Right cardiac atrium (tissue), 5 donors: ENCODE measurements around the gene PHOX2A. TPM values are rescaled to one million over a fixed set of nuclear protein-coding genes. Genes with fewer than 3 reads are reported as not detected.
"Not testable (repeated sequence)": the region's sequence is repeated elsewhere in the genome, so short reads cannot be mapped to it uniquely, and the experiment has no call there.

Experiments used
- ATAC-seq, 2 donors: fragments of 200-7000 bp; cut with Tn5 transposase; one replicate each; pipeline versions ENCODE4 v1.8.0 to v1.9.1; 2020; ENCODE audit warnings: moderate library complexity in 2 of 2, mild to moderate bottlenecking in 1 of 2
- DNase-seq, 3 donors: peaks; one replicate each; pipeline ENCODE4 v3.0.0-alpha.2; 2020
- H3K27ac ChIP-seq: one replicate; pipeline ENCODE4 v1.5.1; 2013; ENCODE audit warnings: mild to moderate bottlenecking, low read length, control low read depth, moderate library complexity
- H3K27me3 ChIP-seq: one replicate; pipeline ENCODE4 v1.6.1; 2013; ENCODE audit not compliant: control insufficient read depth, insufficient read depth
- H3K4me1 ChIP-seq: one replicate; pipeline ENCODE4 v1.6.1; 2013; ENCODE audit warnings: low read length; ENCODE audit not compliant: control insufficient read depth, insufficient read depth
- H3K4me3 ChIP-seq: one replicate; pipeline ENCODE4 v1.5.1; 2013; ENCODE audit warnings: low read length, control low read depth
- H3K9me3 ChIP-seq: one replicate; pipeline ENCODE4 v1.6.1; 2013; ENCODE audit warnings: low read length; ENCODE audit not compliant: control insufficient read depth
- WGBS: extraction: QIAGEN DNeasy Blood & Tissue Kit; methylation state at CpG from one replicate; pipeline ENCODE4 v1.1.7; 2013; 5-methylcytosine and 5-hydroxymethylcytosine counted together
- intact Hi-C, 4 donors: fragments of 100-400 bp; cut with DNase I; formaldehyde crosslinking; loops; one replicate each; pipeline versions ENCODE4 v1.11.0 to v1.14.0; 2022 to 2023
- polyA plus RNA-seq: library from polyadenylated mRNA; stranded (reverse); fragments of 200-250 nt; gene quantifications from one replicate; pipeline ENCODE4 v1.2.3, GENCODE V29; 2013
- total RNA-seq, 4 donors: library from RNA; stranded (reverse); fragmentation: NEBNext Ultra II Directional; extraction: Animal tissue kit (Norgen Biotek cat#: 25700); gene quantifications; one replicate each; pipeline ENCODE4 v1.2.1, GENCODE V29; 2021
- donor health status: healthy with polysubstance abuse.
- donor health status: DM: no; HTN: yes; CAD: no.
- donor health status: DM: no; HTN: no; CAD: no.
- donor health status: DM: no; HTN: yes; CAD: no; lungs with severe emphysema.
- donor health status: DM: yes; HTN: yes; CAD: no.

The PHOX2A gene
- total and polyA plus RNA-seq, 5 donors, result 0.18 TPM; not detected in 4

DNA sequence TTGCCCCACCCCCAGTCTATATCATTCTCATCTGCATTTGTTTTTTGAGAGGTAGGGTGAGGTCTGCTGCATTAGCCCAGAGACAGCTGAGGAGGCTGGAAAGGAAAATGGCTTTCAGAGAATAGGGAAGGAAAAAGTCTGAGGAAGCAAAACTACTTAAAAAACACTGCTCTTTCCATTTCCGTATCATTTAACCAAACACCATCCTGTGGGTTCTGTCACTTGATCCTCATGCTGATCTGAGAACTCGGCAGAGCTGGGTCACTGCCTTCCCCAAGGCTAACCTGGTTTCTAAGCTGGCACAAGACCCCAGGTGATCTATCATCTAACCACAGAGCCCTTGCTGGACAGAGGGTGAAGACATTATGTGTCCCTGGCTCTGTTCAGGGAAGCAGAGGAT lies 26.1 kb downstream of the PHOX2A start:
- DNase-seq (no peak), ATAC-seq (no peak)
- Histone ChIP-seq H3K27ac (no peak overlapping the region), H3K4me1 (peaks cover 4% of the 10 kb centered on the region), H3K9me3 (no peaks in the 10 kb centered on the region), H3K4me3 (no peak overlapping the region), H3K27me3 (no peaks in the 10 kb centered on the region)
- intact Hi-C loops, result no loop called here
- WGBS, result 33% methylated on average over 2 of the region's 2 CpGs

- H3K27ac ChIP-seq, result no peak within 1 kb of the TSS
- H3K9me3 ChIP-seq, result no peaks in the 10 kb centered on the region
- H3K4me3 ChIP-seq, result no peak within 1 kb of the TSS
- DNase-seq, result no peak
- intact Hi-C loops, result no loop called here
- H3K27me3 ChIP-seq, result no peaks in the 10 kb centered on the region
- peak in 1 of 2 donors; percentile 35 for ATAC-seq
- WGBS, result 76% methylated on average over 6 of the region's 6 CpGs
- H3K4me1 ChIP-seq, result no peaks in the 10 kb centered on the region
Observed at GRCh38 chr11:72216638-72217037, 27.3 kb downstream of the PHOX2A start, which contains the start of gene FOLR2. Gene FOLR2 (plus strand): TSS chr11:72216794. CDS start chr11:72218585, 1,791 bp downstream.

DNA sequence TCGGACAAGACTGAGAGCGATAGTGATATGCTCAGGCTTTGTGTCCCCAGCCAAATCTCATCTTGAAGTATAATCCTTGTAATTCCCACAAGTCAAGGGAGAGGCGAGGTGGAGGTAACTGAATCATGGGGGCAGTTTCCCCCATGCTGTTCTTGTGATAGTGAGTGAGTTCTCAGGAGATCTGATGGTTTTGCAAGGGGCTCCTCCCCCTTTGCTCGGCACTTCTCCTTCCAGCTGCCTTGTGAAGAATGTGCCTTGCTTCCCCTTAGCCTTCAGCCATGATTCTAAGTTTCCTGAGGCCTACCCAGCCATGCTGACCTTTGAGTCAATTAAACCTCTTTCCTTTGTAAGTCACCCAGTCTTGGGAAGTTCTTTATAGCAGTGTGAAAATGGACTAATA lies 34.9 kb downstream of the PHOX2A start:
- Histone ChIP-seq H3K4me1 (peaks cover 1% of the 10 kb centered on the region), H3K4me3 (no peak overlapping the region), H3K27me3 (no peaks in the 10 kb centered on the region), H3K27ac (no peak overlapping the region), H3K9me3 (peaks cover 2% of the 10 kb centered on the region)
- 67% methylated on average over 4 of the region's 4 CpGs for WGBS
- no peak for ATAC-seq
- intact Hi-C loops, result no loop called here
- DNase-seq, result no peak

DNA sequence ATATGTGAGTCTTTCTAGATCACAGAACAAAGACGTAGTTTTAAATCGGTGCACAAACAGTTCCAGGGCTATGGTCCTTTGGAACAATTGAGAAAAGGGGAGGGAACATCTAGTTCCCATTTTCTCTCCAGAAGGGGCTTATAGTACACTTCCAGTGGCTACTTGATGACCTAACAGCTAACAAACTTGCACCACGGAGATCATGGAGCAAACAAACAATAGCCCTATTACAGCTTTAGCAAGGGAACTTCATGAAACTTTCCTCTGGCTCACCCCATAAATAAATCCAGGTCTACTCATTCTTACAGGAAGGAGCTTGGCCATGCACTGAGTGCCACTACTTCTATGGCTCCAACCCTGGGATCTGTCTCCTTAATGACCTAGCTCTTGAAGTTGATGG lies 35.7 kb downstream of the PHOX2A start:
- Histone ChIP-seq H3K9me3 (peaks cover 2% of the 10 kb centered on the region), H3K4me3 (no peak overlapping the region), H3K27ac (no peak overlapping the region), H3K4me1 (peaks cover 1% of the 10 kb centered on the region), H3K27me3 (no peaks in the 10 kb centered on the region)
- 76% methylated on average over 3 of the region's 3 CpGs for WGBS
- intact Hi-C loops, result no loop called here
- no peak for DNase-seq
- ATAC-seq, result no peak

GRCh38 chr11:72206794-72207193 lies 37.2 kb downstream of the PHOX2A start:
- ATAC-seq, H3K27me3 ChIP-seq, H3K4me3 ChIP-seq, H3K9me3 ChIP-seq, H3K4me1 ChIP-seq, intact Hi-C loops, H3K27ac ChIP-seq, DNase-seq: not testable (repeated sequence)
- WGBS, result 83% methylated on average over 2 of the region's 2 CpGs

DNA sequence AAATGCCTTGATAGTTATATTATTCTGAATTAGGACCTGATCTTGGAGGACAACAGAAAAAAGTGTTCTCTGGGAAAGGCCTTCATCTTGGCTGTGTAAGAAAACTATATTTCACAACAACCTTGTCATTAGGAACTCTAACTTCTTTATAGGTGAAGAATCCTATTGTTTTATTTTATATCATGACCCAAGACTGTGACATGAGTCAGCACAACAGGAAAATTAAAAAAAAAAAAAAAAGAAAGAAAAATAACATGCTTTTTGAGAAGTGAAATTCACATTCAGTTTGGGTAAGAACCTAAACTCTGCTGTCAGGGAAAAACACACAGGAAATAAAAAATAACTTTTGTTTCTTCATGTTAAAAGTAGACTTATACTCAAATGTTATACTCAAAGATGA lies 39.1 kb downstream of the PHOX2A start:
- Histone ChIP-seq H3K9me3 (peaks cover 2% of the 10 kb centered on the region), H3K27ac (no peak overlapping the region), H3K4me3 (no peak overlapping the region), H3K4me1 (peaks cover 1% of the 10 kb centered on the region), H3K27me3 (no peaks in the 10 kb centered on the region)
- no peak for ATAC-seq
- intact Hi-C loops, result no loop called here
- no peak for DNase-seq

GRCh38 chr11:72203163-72203562 lies 40.8 kb downstream of the PHOX2A start:
- DNase-seq (no peak), ATAC-seq (no peak)
- Histone ChIP-seq H3K27ac (no peak overlapping the region), H3K4me3 (no peak overlapping the region), H3K4me1 (peaks cover 1% of the 10 kb centered on the region), H3K27me3 (no peaks in the 10 kb centered on the region), H3K9me3 (no peaks in the 10 kb centered on the region)
- intact Hi-C loops, result no loop called here
- 60% methylated on average over 2 of the region's 2 CpGs for WGBS

DNA sequence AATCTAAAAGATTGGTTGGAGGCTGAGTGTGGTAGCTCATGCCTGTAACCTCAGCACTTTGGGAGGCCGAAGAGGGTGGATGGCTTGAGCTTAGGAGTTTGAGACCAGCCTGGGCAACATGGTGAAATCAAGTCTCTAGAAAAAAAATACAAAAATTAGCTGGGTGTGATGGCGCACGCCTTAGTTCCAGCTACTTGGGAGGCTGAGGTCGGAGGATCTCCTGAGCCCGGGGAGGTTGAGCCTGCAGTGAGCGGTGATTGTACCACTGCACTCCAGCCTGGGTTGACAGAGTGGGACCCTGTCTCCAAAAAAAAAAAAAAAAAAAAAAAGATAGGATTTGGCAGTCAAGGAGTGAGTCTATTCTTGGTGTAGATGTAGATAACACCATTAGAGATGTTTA lies 41.4 kb downstream of the PHOX2A start:
- ATAC-seq (no peak), DNase-seq (no peak)
- 98% methylated on average over 6 of the region's 6 CpGs for WGBS
- H3K27ac ChIP-seq, result no peak overlapping the region
- H3K4me3 ChIP-seq, result no peak overlapping the region
- intact Hi-C loops, result no loop called here
- no peaks in the 10 kb centered on the region for H3K27me3 ChIP-seq
- peaks cover 1% of the 10 kb centered on the region for H3K4me1 ChIP-seq
- no peaks in the 10 kb centered on the region for H3K9me3 ChIP-seq

GRCh38 chr11:72201445-72201844 lies 42.5 kb downstream of the PHOX2A start:
- WGBS, result 94% methylated on average over 42 of the region's 43 CpGs
- H3K9me3 ChIP-seq, DNase-seq, intact Hi-C loops, H3K4me1 ChIP-seq, H3K27ac ChIP-seq, ATAC-seq, H3K4me3 ChIP-seq, H3K27me3 ChIP-seq: not testable (repeated sequence)

GRCh38 chr11:72195518-72196270 lies 48.3 kb downstream of the PHOX2A start:
- intact Hi-C loops, result no loop called here
- DNase-seq (no peak), ATAC-seq (no peak)
- WGBS, result 87% methylated on average over 12 of the region's 12 CpGs
- no peaks in the 10 kb centered on the region for H3K9me3 ChIP-seq
- no peak overlapping the region for H3K4me3 ChIP-seq
- no peaks in the 10 kb centered on the region for H3K27me3 ChIP-seq
- H3K4me1 ChIP-seq, result no peaks in the 10 kb centered on the region
- no peak overlapping the region for H3K27ac ChIP-seq

GRCh38 chr11:72191961-72192381 lies 52.0 kb downstream of the PHOX2A start, which contains the start of gene FOLR1:
Gene FOLR1 (plus strand): TSS chr11:72192140. CDS start chr11:72192174, 34 bp downstream.
- no peaks in the 10 kb centered on the region for H3K4me1 ChIP-seq
- DNase-seq (no peak), ATAC-seq (no peak)
- intact Hi-C loops, result no loop called here
- H3K4me3 ChIP-seq, result no peak within 1 kb of the TSS
- 78% methylated on average over 5 of the region's 5 CpGs for WGBS
- H3K27me3 ChIP-seq, result no peaks in the 10 kb centered on the region
- no peak within 1 kb of the TSS for H3K27ac ChIP-seq
- no peaks in the 10 kb centered on the region for H3K9me3 ChIP-seq
